HEK293 (cell line): ENCODE data around the gene TWIST2.

Experiments
- CTCF ChIP-seq: fragments of 450-650 bp; formaldehyde crosslinking; IDR thresholded peaks from 2 replicates; pipeline ENCODE4 v1.5.1; 2016; ENCODE audit warnings: missing biosample characterization, missing genetic modification characterization
- HIC1 ChIP-seq: fragments of 450-650 bp; formaldehyde crosslinking; IDR thresholded peaks from 2 replicates; pipeline ENCODE4 v1.5.1; 2016; ENCODE audit warnings: missing biosample characterization, missing genetic modification characterization
- MZF1 ChIP-seq: fragments of 450-650 bp; formaldehyde crosslinking; IDR thresholded peaks from 2 replicates; pipeline ENCODE4 v1.5.1; 2017; ENCODE audit warnings: missing biosample characterization, missing genetic modification characterization, borderline replicate concordance
- OSR2 ChIP-seq: fragments of 450-650 bp; formaldehyde crosslinking; IDR thresholded peaks from 2 replicates; pipeline ENCODE4 v1.5.1; 2016; ENCODE audit warnings: missing biosample characterization, missing genetic modification characterization
- YY1 ChIP-seq: fragments of 450-650 bp; formaldehyde crosslinking; IDR thresholded peaks from 2 replicates; pipeline ENCODE4 v1.5.1; 2018; ENCODE audit warnings: missing biosample characterization, missing genetic modification characterization
- ZEB2 ChIP-seq: fragments of 450-650 bp; formaldehyde crosslinking; IDR thresholded peaks from 2 replicates; pipeline ENCODE4 v1.5.1; 2016; ENCODE audit warnings: missing biosample characterization, missing genetic modification characterization
- ZNF202 ChIP-seq: fragments of 450-650 bp; formaldehyde crosslinking; IDR thresholded peaks from 2 replicates; pipeline ENCODE4 v1.5.1; 2016; ENCODE audit warnings: missing biosample characterization, missing genetic modification characterization, borderline replicate concordance
- ZNF398 ChIP-seq: fragments of 450-650 bp; formaldehyde crosslinking; IDR thresholded peaks from 2 replicates; pipeline ENCODE4 v1.5.1; 2017; ENCODE audit warnings: missing biosample characterization, missing genetic modification characterization
- ZNF561 ChIP-seq: fragments of 450-650 bp; IDR thresholded peaks from 2 replicates; pipeline ENCODE4 v1.5.1; 2018; ENCODE audit warnings: missing biosample characterization, missing genetic modification characterization, borderline replicate concordance
- ZNF585B ChIP-seq: fragments of 450-650 bp; formaldehyde crosslinking; IDR thresholded peaks from 2 replicates; pipeline ENCODE4 v1.5.1; 2016; ENCODE audit warnings: missing biosample characterization, missing genetic modification characterization
- ZNF596 ChIP-seq: fragments of 450-650 bp; IDR thresholded peaks from 2 replicates; pipeline ENCODE4 v1.5.0; 2018; ENCODE audit warnings: missing biosample characterization, mild to moderate bottlenecking, missing genetic modification characterization, moderate library complexity
- ZNF639 ChIP-seq: fragments of 450-650 bp; formaldehyde crosslinking; IDR thresholded peaks from 2 replicates; pipeline ENCODE4 v1.5.1; 2016; ENCODE audit warnings: missing biosample characterization, missing genetic modification characterization

GRCh38 chr2:238942080-238942725, 94.3 kb downstream of the TWIST2 start:
- TF ChIP-seq ZNF639 (no peak), ZNF596 (tag by site-specific recombination) (no peak), ZNF585B (tag by site-specific recombination) (no peak), CTCF (tag by site-specific recombination) (no peak), OSR2 (tag by site-specific recombination) (no peak), ZNF202 (no peak), YY1 (no peak), HIC1 (no peak), ZNF561 (tag by site-specific recombination) (no peak), ZEB2 (tag by site-specific recombination) (no peak), ZNF398 (no peak), MZF1 (tag by site-specific recombination) (no peak)
